ENCODE measurements around the gene TMEM63A. TPM values are rescaled to one million over a fixed set of nuclear protein-coding genes. Genes with fewer than 3 reads are reported as not detected.

TMEM63A gene
- total and polyA plus RNA-seq, 10 of the 15 experiments (the other 5 are each of a cell fraction or from before 2014, with no cell fraction given): 1.3 to 33.5 (median 15.2) TPM

GRCh38 chr1:225813214-225813964, 68.8 kb downstream of the TMEM63A start (continued):
- TF ChIP-seq CHD2 (IDR thresholded peaks at IDR 0.05; ENCODE audit: borderline replicate concordance, low read depth, low read length) (no peak), IKZF2 (IDR thresholded peaks at IDR 0.05) (no peak), ZSCAN29 (IDR thresholded peaks at IDR 0.05) (no peak), ZNF384 (IDR thresholded peaks at IDR 0.05; ENCODE audit: borderline replicate concordance, low read depth, low read length) (no peak), NFYB (IDR thresholded peaks at IDR 0.05; ENCODE audit: insufficient read depth, low read depth, low read length) (no peak), TCF3 (IDR thresholded peaks at IDR 0.05; ENCODE audit: borderline replicate concordance, insufficient read depth, low read depth, low read length) (no peak), REST (IDR thresholded peaks at IDR 0.05; ENCODE audit: low read depth, low read length) (no peak), MTA3 (IDR thresholded peaks at IDR 0.05; ENCODE audit: borderline replicate concordance, low read length) (no peak), SP1 (IDR thresholded peaks at IDR 0.05; ENCODE audit: low read depth, low read length) (no peak)
